Uterus (tissue), 4 donors: ENCODE data around the gene INPP5K. TPM values are rescaled to one million over a fixed set of nuclear protein-coding genes. Genes with fewer than 3 reads are reported as not detected.
"Not testable (repeated sequence)": the region's sequence is repeated elsewhere in the genome, so short reads cannot be mapped to it uniquely, and the experiment has no call there.

Source experiments
- DNase-seq, 2 donors: peaks; one replicate each; pipeline ENCODE4 v3.0.0-alpha.2; 2019 to 2020
- H3K27ac ChIP-seq, 2 donors: fragments of 200-600 bp; sonication (generic); 1 replicate in 1 of 2; 2 replicates in 1 of 2; pipeline ENCODE4 v1.5.1; 2016 to 2018
- H3K27me3 ChIP-seq, 2 donors: fragments of 200-600 bp; sonication (generic); one replicate each; pipeline ENCODE4 v1.5.1; 2018 to 2019; ENCODE audit warnings: control low read depth in 1 of 2
- H3K36me3 ChIP-seq, 2 donors: fragments of 200-600 bp; sonication (generic); one replicate each; pipeline ENCODE4 v1.5.1; 2019; ENCODE audit warnings: control low read depth in 1 of 2
- H3K4me1 ChIP-seq, 2 donors: fragments of 200-600 bp; sonication (generic); one replicate each; pipeline ENCODE4 v1.5.1; 2018 to 2019; ENCODE audit warnings: control low read depth in 1 of 2
- H3K4me3 ChIP-seq, 2 donors: fragments of 200-600 bp; sonication (generic); 1 replicate in 1 of 2; 2 replicates in 1 of 2; pipeline ENCODE4 v1.5.1; 2018 to 2019; ENCODE audit warnings: mild to moderate bottlenecking in 1 of 2
- H3K9me3 ChIP-seq, 2 donors: fragments of 200-600 bp; sonication (generic); one replicate each; pipeline ENCODE4 v1.5.1; 2019; ENCODE audit warnings: control low read depth in 1 of 2
- CTCF ChIP-seq, 4 experiments: fragments of 200-600 bp in 2 of 4; fragments of 450-650 bp in 2 of 4; sonication (generic) in 2 of 4; IDR thresholded peaks; one replicate each; pipeline ENCODE4 v1.5.1; 2016 to 2019; ENCODE audit warnings: antibody characterized with exemption in 4 of 4, mild to moderate bottlenecking in 2 of 4, moderate library complexity in 1 of 4
- POLR2A ChIP-seq, 2 donors: fragments of 450-650 bp; IDR thresholded peaks; one replicate each; pipeline ENCODE4 v1.6.1; 2016; ENCODE audit warnings: antibody characterized with exemption in 2 of 2, mild to moderate bottlenecking in 1 of 2, moderate library complexity in 1 of 2
- intact Hi-C: fragments of 100-400 bp; cut with DNase I; formaldehyde crosslinking; loops from one replicate; pipeline ENCODE4 v1.15.1; 2023; ENCODE audit warnings: low total_unique reads
- total RNA-seq, 4 donors: library from RNA; depleted of rRNA in 3 of 4; stranded (reverse); fragments of >200 nt in 3 of 4; gene quantifications; one replicate each; pipeline versions ENCODE4 v1.1.0 to v1.2.4, GENCODE V29; 2014 to 2023
- donor health status: DM: yes; HTN: yes; CAD: no.

INPP5K gene
- total RNA-seq, 4 donors from 2014 or later = 14.1 to 49.3 (median 31.4) TPM

- peaks cover 5 to 9% of the 10 kb centered on the region in 2 donors for H3K4me1 ChIP-seq
- no peaks in the 10 kb centered on the region for H3K27me3 ChIP-seq
- peak overlapping the region; percentile 94 to 95 for H3K27ac ChIP-seq
- H3K36me3 ChIP-seq = no peaks in the 10 kb centered on the region
- no peak for TF ChIP-seq CTCF (IDR thresholded peaks at IDR 0.05)
- TF ChIP-seq POLR2A (IDR thresholded peaks at IDR 0.05) = no peak
- intact Hi-C loops = no loop called here
- no peak for DNase-seq
- H3K4me3 ChIP-seq = peak overlapping the region; percentile 81 to 96
- no peaks in the 10 kb centered on the region for H3K9me3 ChIP-seq
Observed at GRCh38 chr17:1454541-1454940, 61.9 kb downstream of the INPP5K start.

- intact Hi-C loops, H3K4me3 ChIP-seq, H3K27ac ChIP-seq, DNase-seq, H3K9me3 ChIP-seq, H3K36me3 ChIP-seq, H3K4me1 ChIP-seq, H3K27me3 ChIP-seq: not testable (repeated sequence)
Observed at GRCh38 chr17:1453694-1454093, 62.7 kb downstream of the INPP5K start.

- intact Hi-C loops = no loop called here
- peaks cover 5 to 11% of the 10 kb centered on the region in 2 donors for H3K4me1 ChIP-seq
- H3K27ac ChIP-seq = no peak overlapping the region
Observed at GRCh38 chr17:1452836-1453235, 63.6 kb downstream of the INPP5K start.

GRCh38 chr17:1450261-1450660 lies 66.2 kb downstream of the INPP5K start:
- H3K4me1 ChIP-seq = peaks cover 5 to 13% of the 10 kb centered on the region in 2 donors
- DNase-seq, H3K27ac ChIP-seq, intact Hi-C loops, H3K27me3 ChIP-seq, H3K36me3 ChIP-seq, H3K9me3 ChIP-seq, H3K4me3 ChIP-seq: not testable (repeated sequence)

More at GRCh38 chr17:1452836-1453235, 63.6 kb downstream of the INPP5K start:
- H3K9me3 ChIP-seq = no peaks in the 10 kb centered on the region
- TF ChIP-seq CTCF (IDR thresholded peaks at IDR 0.05) (no peak), POLR2A (IDR thresholded peaks at IDR 0.05) (no peak)
- no peaks in the 10 kb centered on the region for H3K36me3 ChIP-seq
- no peaks in the 10 kb centered on the region for H3K27me3 ChIP-seq
- no peak overlapping the region for H3K4me3 ChIP-seq
- no peak for DNase-seq

- Histone ChIP-seq H3K36me3 (no peaks in the 10 kb centered on the region), H3K9me3 (no peaks in the 10 kb centered on the region), H3K4me1 (peaks cover 5 to 7% of the 10 kb centered on the region in 2 donors), H3K27me3 (no peaks in the 10 kb centered on the region), H3K27ac (no peak overlapping the region), H3K4me3 (no peak overlapping the region)
- DNase-seq = no peak
- TF ChIP-seq POLR2A (IDR thresholded peaks at IDR 0.05) (no peak), CTCF (IDR thresholded peaks at IDR 0.05) (no peak)
- intact Hi-C loops = no loop called here
Observed at GRCh38 chr17:1449412-1449967, 66.9 kb downstream of the INPP5K start.

GRCh38 chr17:1447052-1447451 lies 69.4 kb downstream of the INPP5K start:
- Histone ChIP-seq H3K27ac (no peak overlapping the region), H3K27me3 (no peaks in the 10 kb centered on the region), H3K4me1 (peaks cover 0 to 5% of the 10 kb centered on the region in 2 donors), H3K9me3 (no peaks in the 10 kb centered on the region), H3K36me3 (no peaks in the 10 kb centered on the region), H3K4me3 (no peak overlapping the region)
- no peak for DNase-seq
- no peak for TF ChIP-seq CTCF (IDR thresholded peaks at IDR 0.05)
- no peak for TF ChIP-seq POLR2A (IDR thresholded peaks at IDR 0.05)
- intact Hi-C loops = no loop called here
